ENCODE results near the gene ZBTB24.

- no peak for TF ChIP-seq CTCF (IDR thresholded peaks at IDR 0.05)
- no peak for TF ChIP-seq POLR2A (IDR thresholded peaks at IDR 0.05)
Observed at GRCh38 chr6:109447878-109448555, 35.0 kb downstream of the ZBTB24 start.
